HG03442 (cell line): ENCODE measurements around the gene STAMBPL1.

Source experiments
- ATAC-seq: cut with Tn5 transposase; IDR thresholded peaks from one replicate; pipeline ENCODE4 v1.9.1; 2021; ENCODE audit warnings: mild to moderate bottlenecking, moderate library complexity; ENCODE audit not compliant: unreplicated experiment

STAMBPL1 gene

DNA sequence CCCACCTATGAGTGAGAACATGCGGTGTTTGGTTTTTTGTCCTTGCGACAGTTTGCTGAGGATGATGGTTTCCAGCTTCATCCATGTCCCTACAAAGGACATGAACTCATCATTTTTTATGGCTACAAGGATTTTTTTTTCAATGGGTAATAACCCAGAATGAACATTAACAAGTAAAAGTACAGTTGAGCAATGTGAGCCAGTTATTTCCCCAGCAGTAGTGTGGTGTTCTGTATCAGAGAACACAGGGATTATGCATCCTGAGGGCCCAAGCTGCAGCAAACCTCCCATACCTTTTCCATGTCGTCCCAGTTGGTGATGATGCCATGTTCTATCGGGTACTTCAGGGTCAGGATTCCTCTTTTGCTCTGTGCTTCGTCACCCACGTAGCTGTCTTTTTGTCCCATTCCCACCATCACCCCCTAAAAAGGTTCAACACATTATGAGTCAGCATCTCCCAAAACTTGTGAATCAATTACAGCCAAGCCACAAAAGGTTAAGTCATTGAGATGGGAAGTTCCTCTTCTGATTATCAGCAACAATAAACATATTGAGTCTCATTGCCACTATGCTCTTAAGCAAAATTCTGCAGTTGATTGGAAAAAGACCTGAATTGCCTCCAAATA lies 67.0 kb downstream of the STAMBPL1 start:
- ATAC-seq, result no peak

DNA sequence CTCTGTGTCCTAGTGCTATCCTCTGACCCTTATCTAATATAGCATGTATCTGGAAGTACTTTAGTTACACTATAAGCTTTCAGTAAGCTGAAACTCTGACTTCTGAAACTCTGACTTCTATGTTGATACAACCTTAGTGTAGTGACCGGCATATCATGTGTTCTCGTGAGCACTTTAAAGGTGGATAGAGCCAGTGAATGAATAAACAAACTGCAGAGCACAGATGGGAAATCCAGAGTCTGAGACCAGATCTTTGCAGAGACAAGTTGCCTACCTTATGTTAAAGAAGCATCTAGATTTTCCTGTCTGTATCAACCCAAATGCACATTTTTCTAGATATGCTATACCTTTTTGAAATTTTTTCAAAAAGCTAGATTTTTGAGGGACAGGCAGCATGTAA lies 69.0 kb downstream of the STAMBPL1 start:
- no peak for ATAC-seq

DNA sequence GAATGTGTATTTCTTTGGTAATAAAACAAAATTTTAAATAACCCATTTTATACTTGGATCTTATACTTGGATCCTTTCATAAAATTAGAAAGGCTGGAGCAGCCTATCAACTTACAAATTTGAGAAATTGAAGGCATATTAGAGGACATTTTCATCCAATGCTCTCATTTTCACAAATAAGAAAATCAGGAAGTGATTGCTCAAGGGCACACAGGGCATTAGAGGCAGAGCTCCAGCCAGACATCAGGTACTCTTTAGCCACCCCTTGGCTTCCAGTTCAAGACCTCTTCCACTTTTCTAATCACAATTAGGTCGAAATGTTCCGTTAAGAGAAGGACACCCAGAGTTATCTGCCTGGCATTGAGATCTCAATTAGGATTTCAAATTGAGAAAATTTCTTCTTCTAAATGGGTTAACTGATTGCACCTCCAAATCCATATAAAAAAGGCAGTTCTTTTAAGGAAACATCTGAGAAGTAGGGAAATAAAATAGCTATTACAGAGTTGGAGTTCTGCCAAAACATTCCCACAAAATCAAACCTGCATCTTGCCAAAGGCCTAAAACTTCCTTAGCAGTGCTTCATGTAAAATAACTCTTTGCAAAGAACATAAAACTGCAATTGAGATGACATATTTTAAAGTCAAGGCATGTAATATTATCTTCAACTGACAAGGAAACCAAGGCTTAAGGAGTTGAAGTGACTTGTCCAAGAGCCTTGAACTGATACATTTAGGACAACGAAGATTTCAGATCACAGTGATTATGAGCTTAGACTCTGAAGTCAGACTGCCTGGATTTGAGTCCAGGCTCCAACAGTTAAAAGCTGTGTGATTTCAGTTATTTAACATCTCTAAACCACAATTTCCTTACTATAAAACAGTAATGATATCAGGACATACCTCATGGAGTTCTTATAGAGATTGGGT lies 70.1 kb downstream of the STAMBPL1 start:
- no peak for ATAC-seq

DNA sequence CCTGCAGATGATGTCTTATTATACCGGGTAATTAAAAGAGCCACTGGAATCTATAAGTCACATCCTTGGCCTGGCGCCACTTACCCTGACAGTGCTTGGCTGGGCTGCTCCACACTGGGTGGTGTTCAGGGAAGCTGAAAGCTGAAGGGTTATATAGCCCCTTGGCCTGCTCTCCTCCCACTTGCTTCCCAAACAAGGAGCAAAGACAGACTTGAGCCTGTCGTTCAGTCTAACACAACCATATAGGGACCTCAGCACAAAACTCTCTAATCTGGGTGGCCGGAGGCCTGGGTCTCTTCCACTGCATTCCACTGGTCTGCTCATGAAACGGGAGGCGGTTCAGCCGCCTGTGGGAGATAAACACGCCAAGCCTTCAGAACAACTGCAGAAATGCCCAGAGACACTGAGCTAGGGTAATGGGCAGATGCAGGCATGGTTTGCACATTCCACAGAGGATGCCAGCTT lies 72.6 kb downstream of the STAMBPL1 start, which contains the start of gene ACTA2:
Gene ACTA2, minus strand, starts transcription at position 127 of the 465 bp plus-strand sequence. CDS start 3,843 bp downstream, outside the sequence.
- ATAC-seq, result no peak

DNA sequence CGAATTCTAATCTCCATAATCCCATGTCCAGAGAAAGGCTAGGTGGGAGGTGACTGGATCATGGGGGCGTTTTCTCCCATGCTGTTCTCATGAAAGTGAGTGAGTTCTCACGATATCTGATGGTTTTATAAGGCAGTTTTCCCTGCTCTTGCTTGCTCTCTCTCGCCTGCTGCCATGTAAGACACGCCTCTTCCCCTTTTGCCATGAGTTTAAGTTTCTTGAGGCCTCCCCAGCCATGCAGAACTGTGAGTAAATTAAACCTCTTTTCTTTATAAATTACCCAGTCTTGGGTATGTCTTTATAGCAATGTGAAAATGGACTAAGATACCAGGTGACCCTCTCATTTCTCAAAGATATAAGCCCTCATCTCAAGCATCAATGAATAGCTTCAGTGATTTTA lies 73.6 kb downstream of the STAMBPL1 start:
- no peak for ATAC-seq

DNA sequence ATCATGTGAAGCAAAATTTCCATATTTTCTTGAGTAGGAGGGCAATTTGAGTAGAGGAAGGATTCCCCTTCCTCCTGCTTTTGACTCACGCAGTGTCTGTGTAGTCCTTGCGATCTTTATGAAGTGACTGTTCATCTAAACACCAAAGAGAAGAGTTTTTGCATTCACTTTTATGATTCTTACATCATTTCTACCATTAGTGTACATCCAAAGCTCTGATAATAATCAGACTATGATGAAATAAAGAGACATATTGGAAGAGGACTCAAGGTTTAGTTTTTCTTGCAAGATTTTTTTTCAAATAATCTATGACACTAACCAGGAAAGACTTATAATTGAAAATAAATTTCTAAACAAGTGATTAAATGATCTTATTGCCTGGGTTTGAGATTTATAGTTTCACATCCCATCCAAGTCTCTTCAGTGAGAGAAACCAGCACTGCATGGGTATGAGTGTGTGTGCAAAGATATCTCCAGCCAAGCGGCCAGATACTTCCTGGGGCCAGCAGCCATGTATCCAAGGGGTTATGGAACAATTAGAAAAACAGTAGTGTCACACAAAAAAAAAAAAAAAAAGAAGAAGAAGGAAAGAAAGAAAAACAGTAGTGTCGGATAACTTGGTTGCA lies 74.5 kb downstream of the STAMBPL1 start:
- ATAC-seq, result no peak

DNA sequence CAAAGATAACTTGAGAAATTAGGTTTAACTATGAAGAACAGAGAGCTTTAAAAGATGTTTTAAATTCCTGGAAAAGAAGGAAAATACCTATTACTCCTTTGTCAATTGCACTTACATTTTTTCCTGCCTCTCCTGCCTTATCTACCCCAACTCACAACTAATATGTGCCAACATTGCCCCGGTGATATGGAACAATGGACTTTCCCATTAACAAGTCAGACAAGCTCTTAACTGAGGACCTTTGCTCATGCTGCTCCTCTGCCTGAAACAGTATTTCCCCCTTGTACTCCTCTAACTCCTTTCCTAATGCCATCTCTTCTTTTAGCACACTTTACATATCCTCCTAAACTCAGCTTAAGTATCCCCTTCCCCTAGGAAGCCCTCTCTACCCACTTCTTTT lies 77.3 kb downstream of the STAMBPL1 start:
- ATAC-seq, result no peak

DNA sequence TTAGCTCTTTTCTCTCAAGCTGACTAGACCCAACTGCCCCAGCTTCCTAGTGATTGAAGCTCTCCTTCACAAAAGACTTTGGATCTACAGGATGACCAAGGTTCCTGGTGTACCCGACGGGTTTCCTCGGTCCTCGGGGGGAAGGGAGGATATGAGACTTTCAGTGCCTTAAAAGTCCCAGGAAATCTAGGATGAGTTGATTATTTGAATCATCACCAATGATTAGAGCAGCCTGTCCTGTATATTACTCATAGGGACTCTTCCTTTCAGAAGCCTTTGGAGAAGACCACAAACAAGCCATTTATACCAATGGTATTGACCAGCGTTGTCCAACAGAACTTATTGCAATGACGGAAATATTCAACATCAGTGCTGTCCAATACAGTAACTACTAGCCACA lies 78.7 kb downstream of the STAMBPL1 start:
- ATAC-seq, result no peak

DNA sequence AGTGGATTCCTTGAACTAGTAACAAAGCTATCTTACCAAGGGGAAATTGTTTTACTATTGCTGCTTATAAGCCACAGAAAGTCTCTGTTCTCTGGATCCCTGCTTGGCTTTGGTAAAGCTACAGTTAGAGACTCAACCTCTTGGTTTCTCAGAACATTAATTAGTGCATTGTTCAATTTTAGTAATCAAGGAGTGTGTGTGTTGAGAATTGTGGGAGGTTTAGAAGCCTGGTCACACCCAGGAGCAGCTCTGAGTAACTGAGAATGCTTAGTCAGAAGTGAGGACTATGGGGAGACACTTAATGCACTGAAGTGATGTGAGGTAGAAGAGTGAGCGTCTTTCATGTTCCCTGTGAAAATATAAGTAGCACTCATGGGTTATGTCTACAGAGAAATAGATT lies 80.8 kb downstream of the STAMBPL1 start:
- no peak for ATAC-seq

DNA sequence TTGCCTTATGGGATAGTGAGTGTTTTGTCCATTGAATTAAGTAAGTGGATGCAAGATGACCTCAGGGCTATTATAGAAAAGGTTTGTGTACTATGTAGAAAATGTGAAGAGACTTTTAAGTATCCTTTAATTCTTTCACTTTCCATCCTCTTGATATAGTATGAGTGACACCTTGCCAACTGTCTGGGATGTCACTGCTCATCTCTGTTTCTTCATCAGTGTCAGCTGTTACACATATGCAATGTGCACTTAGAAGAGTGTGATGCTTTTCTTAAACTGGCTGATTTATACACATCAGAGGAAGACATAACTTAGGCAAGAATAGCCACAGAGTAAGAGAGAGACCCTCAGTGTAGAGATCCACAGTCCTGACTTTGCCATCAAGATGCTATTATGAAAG lies 81.2 kb downstream of the STAMBPL1 start:
- ATAC-seq, result no peak

DNA sequence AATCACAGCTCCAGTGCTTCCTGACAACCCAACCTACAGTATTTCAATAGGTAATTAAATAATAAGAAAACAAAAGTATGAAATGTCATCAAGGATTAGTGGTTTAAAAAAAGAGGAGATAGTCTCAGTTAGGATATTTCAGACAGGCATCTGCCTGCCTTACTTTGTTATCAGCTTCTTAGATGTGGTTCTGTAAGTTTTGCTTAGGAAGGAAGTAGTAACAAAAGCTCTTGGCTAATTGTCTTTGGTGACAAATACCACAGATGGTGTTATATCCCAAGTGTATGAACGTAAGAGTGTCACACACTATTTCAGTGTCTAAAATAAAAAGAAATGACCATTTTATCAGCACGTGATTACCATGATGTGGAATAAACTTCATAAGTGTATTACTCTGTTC lies 82.3 kb downstream of the STAMBPL1 start:
- ATAC-seq, result no peak

DNA sequence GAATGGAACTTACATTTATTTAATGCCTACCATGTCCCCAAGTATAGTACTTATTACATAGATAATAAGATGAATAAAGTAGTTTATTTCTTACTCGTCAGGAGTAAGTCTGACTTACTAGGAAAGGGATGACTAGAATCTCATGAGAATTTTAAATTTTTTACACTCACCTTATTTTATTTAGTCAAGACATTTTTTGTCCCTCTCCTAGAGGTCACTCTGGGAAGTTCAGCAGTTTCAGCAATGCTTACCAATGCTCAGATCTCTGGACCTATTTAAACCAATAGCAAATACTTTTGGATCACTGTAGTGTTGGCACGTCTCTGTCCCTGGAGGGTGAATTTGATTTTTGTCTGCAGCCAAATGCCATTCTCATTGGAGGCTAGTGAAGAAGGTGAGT lies 83.3 kb downstream of the STAMBPL1 start:
- ATAC-seq, result no peak

DNA sequence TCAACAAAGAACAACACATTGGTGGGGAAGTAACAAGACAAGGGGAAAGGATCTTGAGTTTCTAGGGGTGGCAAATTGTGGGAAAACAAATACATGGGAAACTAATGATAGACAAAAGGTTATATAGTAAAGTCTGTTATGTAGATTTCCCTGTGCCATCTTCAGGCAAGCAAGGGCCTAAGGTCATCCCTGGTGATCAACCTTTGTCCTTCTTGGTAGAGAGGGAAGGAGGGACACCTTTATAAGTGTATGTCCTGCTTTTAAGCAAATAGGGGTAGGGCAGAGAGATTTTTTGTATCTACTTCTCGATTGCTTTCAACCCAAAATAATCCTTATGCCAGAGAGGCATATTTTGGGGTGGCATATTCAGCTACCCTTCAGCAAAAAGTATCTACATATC lies 84.3 kb downstream of the STAMBPL1 start:
- ATAC-seq, result no peak

DNA sequence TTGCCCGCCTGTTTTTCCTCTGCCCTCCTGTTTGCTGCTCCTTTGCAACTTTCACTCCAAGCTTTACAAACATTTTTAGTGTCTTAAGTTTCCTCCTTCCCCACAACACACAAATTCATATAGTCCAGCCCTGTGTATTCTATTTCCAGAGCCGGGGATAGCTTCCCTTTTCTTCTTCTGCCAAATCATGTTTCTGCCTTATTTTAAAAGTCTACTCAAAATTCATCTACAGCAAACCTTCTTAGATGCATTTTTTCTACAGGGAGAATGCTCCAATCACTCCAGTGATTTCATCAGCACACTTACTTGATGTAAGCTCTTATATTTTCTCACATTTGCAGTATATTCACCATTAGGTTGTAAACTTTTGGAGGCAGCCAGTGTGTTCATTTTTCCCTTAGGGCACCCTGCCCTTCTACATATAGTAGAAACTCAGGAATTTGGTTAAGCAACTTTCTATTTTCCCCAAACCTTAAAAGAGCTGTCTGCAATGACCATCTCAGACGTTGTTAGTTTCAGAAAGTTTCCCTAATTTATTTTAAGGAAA lies 84.9 kb downstream of the STAMBPL1 start:
- ATAC-seq, result no peak

DNA sequence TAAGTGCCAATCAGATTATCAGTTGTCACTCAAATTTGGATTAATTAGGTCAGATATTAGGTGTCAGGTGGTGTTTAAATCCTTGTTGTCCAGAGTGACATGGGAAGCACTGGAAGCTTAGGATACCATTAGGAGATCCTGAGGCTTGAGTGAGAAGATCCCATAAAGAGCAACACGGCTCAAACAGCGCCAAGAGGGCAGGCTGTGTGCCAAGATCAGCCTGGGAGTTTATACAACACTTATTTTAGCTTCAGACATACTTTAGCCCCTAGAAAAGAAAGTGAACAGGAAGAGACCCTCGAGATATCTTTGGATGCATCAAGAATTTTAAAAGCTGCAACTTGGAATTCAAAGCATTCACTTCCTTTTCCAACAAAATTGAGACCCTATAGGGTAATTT lies 86.8 kb downstream of the STAMBPL1 start:
- ATAC-seq, result no peak

DNA sequence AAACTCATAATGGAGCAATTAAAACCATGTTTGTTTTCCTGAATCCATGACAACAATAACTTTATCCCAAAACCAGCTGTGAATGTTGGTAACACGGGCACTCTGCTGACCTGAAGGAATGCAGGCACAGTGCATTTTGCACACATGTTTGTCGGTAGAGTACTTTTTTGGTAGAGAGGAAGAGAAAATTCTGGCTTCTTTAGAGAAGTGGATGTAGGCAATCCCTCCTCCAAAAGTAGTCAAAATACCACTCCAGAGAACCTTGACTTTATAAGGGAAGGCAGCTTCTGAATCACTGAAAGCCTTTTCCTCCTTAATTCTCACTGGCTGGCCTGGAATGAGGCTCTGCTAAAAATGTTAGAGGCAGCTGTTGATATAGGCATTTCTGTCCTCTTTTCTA lies 88.3 kb downstream of the STAMBPL1 start:
- no peak for ATAC-seq

DNA sequence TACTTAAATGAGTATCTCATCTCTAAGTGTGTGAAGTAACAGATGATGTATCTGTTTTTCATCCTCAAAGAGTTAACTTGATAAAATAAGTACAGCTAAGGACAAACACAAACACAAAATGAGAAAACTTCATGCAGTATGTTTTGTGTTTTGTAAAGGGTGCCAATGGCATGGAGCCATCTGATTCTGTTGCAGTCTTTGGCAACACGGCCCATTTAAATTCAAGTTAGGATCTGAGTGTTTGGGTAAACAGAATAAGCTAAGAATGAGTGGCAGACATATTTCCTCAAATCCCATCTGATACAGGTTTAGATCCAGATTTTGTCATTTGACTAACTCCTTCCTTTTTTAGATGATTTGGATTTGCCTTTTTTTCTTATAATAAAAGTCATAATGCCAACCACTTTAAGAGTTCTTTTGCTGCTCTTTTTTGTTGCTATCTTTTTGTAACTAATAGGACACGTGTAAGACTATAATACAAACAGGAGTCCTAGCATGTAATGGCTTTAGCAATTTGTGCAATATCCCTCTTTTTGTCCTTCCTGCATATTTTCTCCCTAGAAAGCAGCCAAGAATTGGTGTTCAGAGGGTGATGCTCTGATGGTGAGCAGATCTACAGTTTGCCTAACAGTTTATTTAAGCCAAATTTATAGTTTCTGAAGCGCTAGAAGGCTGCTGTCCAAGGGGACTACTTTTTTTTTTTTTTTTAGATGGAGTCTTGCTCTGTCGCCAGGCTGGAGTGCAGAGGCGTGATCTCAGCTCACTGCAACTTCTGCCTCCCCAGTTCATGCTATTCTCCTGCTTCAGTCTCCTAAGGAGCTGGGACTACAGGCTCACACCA lies 91.4 kb downstream of the STAMBPL1 start:
- ATAC-seq, result no peak
